Right lobe of liver (tissue), 4 donors: ENCODE measurements around the gene EYA2.

Experiments
- POLR2A ChIP-seq: fragments of 450-650 bp; IDR thresholded peaks from one replicate; pipeline ENCODE4 v1.6.1; 2017; ENCODE audit warnings: antibody characterized with exemption, mild to moderate bottlenecking
- TF ChIP-seq, protein P1 (sequence below), 4 donors: fragments of 200-600 bp in 3 of 4; fragments of 450-650 bp in 1 of 4; IDR thresholded peaks; one replicate each; pipeline versions ENCODE4 v1.5.1 to v1.8.0; 2016 to 2022; ENCODE audit warnings: antibody characterized with exemption in 4 of 4, mild to moderate bottlenecking in 2 of 4
- donor health status: DM: no; HTN: no; CAD: no.
- donor health status: DM: no; HTN: no; CAD: no.
- donor health status: DM: no; HTN: yes; CAD: no.

DNA sequence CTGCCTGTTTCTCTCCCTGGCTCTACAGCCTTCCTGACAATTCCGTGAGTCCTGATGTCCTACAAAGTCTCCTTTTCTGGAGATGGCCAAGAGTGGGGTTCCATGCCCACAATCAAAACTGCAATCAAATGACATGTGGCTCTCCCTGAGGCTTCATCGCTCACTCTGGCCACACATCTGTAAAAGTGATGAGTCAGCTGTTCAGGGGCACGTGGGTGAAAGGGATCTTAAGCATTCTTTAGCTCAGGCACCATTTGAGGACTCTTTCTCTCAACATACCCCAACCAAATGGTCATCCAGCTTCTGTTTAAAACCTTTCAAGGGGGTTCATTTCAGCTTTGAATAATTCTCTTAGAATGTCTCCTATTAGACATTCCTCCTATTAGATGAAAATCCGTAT is 42.3 kb upstream of the EYA2 start:
- TF ChIP-seq, protein P1, sequence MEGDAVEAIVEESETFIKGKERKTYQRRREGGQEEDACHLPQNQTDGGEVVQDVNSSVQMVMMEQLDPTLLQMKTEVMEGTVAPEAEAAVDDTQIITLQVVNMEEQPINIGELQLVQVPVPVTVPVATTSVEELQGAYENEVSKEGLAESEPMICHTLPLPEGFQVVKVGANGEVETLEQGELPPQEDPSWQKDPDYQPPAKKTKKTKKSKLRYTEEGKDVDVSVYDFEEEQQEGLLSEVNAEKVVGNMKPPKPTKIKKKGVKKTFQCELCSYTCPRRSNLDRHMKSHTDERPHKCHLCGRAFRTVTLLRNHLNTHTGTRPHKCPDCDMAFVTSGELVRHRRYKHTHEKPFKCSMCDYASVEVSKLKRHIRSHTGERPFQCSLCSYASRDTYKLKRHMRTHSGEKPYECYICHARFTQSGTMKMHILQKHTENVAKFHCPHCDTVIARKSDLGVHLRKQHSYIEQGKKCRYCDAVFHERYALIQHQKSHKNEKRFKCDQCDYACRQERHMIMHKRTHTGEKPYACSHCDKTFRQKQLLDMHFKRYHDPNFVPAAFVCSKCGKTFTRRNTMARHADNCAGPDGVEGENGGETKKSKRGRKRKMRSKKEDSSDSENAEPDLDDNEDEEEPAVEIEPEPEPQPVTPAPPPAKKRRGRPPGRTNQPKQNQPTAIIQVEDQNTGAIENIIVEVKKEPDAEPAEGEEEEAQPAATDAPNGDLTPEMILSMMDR (IDR thresholded peaks at IDR 0.05), result no peak
- no peak for TF ChIP-seq POLR2A
